ENCODE results near the gene MRPL33. TPM values are rescaled to one million over a fixed set of nuclear protein-coding genes. Genes with fewer than 3 reads are reported as not detected.
"Not testable (repeated sequence)": the region's sequence is repeated elsewhere in the genome, so short reads cannot be mapped to it uniquely, and the experiment has no call there.

Gene MRPL33
- total and polyA plus RNA-seq, 3 experiments from 2014 or later = 85.8 to 251 (median 90.0) TPM

DNA sequence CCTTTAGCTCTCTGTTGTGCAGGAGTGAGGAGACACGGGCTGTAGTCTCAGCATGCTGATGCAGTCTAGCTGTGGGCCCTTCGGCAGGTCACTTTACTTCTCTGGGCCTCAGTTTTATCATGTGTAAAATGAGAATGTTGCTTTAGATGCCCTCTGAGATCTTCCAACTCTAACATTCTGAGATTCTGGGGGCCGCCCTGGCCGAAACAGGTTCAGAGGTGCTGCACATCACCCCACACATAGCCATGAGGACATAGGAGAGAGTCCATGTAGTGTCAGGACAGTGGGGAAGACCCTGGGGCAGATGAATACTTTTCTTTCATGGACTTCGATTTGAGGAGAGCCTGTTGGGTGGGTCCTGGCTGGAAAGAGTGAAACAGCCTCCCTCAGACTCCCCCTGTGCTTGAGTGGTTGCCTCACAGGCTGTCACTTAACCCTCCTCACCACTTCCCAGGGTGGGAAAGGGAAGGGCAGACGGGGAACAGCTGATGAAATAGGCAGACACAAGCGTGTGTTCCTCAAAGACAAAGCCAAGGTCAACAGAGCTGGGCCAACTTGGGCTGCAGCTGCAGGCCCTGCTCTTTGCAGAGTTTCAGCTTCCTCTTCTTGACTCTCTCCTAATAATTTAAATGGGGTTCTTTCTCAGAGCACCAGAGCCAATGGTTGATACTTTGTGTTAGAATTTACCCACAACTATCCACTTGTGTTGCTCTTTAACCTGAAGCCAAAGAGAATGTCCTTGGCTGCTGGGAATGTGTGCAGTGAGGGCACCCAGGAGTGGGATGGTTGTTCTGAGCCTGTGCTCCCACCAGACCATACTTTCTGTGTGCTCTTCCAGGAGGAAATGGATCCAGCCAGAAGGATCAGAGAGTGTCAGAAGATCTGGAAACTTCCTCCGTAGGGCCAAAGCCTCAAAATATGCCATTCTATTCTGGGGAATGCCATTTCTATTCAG lies 14.7 kb upstream of the MRPL33 start:
- no peaks in the 10 kb centered on the region for H3K36me3 ChIP-seq (ENCODE audit: insufficient read depth, low read length)
- no peaks in the 10 kb centered on the region for H3K9me3 ChIP-seq (ENCODE audit: low read length)
- no peak overlapping the region for H3K4me3 ChIP-seq (ENCODE audit: low read length)
- Mint-ChIP-seq H3K36me3 (no peaks in the 10 kb centered on the region), H3K27ac (no peak overlapping the region), H3K4me1 (no peaks in the 10 kb centered on the region), H3K9me3 (no peaks in the 10 kb centered on the region), H3K27me3 (peaks cover 4 to 22% of the 10 kb centered on the region in 2 donors), H3K4me3 (no peak overlapping the region)
- CTCF ChIA-PET = no interaction called here
- POLR2A ChIA-PET = no interaction called here
- H3K4me1 ChIP-seq (ENCODE audit: insufficient read depth, low read length) = no peaks in the 10 kb centered on the region
- no peak overlapping the region for H3K27ac ChIP-seq (ENCODE audit: low read depth, low read length)
- H3K27me3 ChIP-seq (ENCODE audit: insufficient read depth, low read length, poor library complexity, severe bottlenecking) = no peaks in the 10 kb centered on the region
- DNase-seq = no peak

GRCh38 chr2:27762951-27763906 lies 8.3 kb upstream of the MRPL33 start:
- Histone ChIP-seq H3K4me3 (ENCODE audit: low read length) (no peak overlapping the region), H3K27me3 (ENCODE audit: insufficient read depth, low read length, poor library complexity, severe bottlenecking) (no peaks in the 10 kb centered on the region), H3K27ac (ENCODE audit: low read depth, low read length) (no peak overlapping the region), H3K36me3 (ENCODE audit: insufficient read depth, low read length) (no peaks in the 10 kb centered on the region), H3K9me3 (ENCODE audit: low read length) (no peaks in the 10 kb centered on the region), H3K4me1 (ENCODE audit: insufficient read depth, low read length) (peaks cover 5% of the 10 kb centered on the region)
- ChIA-PET POLR2A (no interaction called here), CTCF (no interaction called here)
- peaks cover 2 to 7% of the 10 kb centered on the region in 2 donors for H3K27me3 Mint-ChIP-seq
- peak overlapping the region in 1 of 8 donors; percentile 33 for H3K27ac Mint-ChIP-seq
- DNase-seq = no peak
- no peaks in the 10 kb centered on the region for H3K36me3 Mint-ChIP-seq
- no peaks in the 10 kb centered on the region for H3K9me3 Mint-ChIP-seq
- peaks cover 12 to 13% (median 12%) of the 10 kb centered on the region in 3 donors for H3K4me1 Mint-ChIP-seq
- H3K4me3 Mint-ChIP-seq = peak overlapping the region in 1 of 7 donors; percentile 25

- peak overlapping the region in 1 of 8 donors; percentile 33 for H3K27ac Mint-ChIP-seq
- H3K27me3 Mint-ChIP-seq = peaks cover 2 to 7% of the 10 kb centered on the region in 2 donors
- H3K9me3 ChIP-seq (ENCODE audit: low read length) = no peaks in the 10 kb centered on the region
- no peaks in the 10 kb centered on the region for H3K36me3 Mint-ChIP-seq
- POLR2A ChIA-PET = no interaction called here
- H3K9me3 Mint-ChIP-seq = no peaks in the 10 kb centered on the region
- H3K4me1 Mint-ChIP-seq = peaks cover 12 to 13% (median 12%) of the 10 kb centered on the region in 3 donors
- H3K4me1 ChIP-seq (ENCODE audit: insufficient read depth, low read length) = peaks cover 5% of the 10 kb centered on the region
- no peaks in the 10 kb centered on the region for H3K27me3 ChIP-seq (ENCODE audit: insufficient read depth, low read length, poor library complexity, severe bottlenecking)
- H3K4me3 Mint-ChIP-seq = peak overlapping the region in 1 of 7 donors; percentile 25
- CTCF ChIA-PET = no interaction called here
- DNase-seq = no peak
- H3K27ac ChIP-seq (ENCODE audit: low read depth, low read length) = no peak overlapping the region
- H3K4me3 ChIP-seq (ENCODE audit: low read length) = no peak overlapping the region
- H3K36me3 ChIP-seq (ENCODE audit: insufficient read depth, low read length) = no peaks in the 10 kb centered on the region
These were observed 7.6 kb upstream of the MRPL33 start for GRCh38 chr2:27763907-27764267.

DNA sequence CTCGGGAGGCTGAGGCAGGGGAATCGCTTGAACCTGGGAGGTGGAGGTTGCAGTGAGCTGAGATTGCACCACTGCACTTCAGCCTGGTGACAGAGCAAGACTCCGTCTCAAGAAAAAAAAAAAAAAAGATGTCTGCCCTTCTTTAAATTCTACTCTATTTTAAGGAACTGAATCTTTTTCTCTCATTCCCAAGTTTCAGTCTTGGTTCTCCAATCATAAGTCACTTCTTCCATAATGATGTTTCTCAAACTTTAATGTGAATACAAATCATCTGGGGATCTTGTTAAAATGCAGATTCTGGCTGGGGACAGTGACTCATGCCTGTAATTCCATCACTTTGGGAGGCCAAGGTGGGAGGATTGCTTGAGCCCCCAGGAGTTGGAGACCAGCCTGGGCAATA lies 7.0 kb upstream of the MRPL33 start:
- H3K36me3 ChIP-seq (ENCODE audit: insufficient read depth, low read length); H3K27ac Mint-ChIP-seq; H3K9me3 Mint-ChIP-seq; H3K4me3 ChIP-seq (ENCODE audit: low read length); H3K27ac ChIP-seq (ENCODE audit: low read depth, low read length); H3K36me3 Mint-ChIP-seq; H3K4me1 ChIP-seq (ENCODE audit: insufficient read depth, low read length); POLR2A ChIA-PET; DNase-seq; H3K27me3 ChIP-seq (ENCODE audit: insufficient read depth, low read length, poor library complexity, severe bottlenecking); H3K27me3 Mint-ChIP-seq; H3K9me3 ChIP-seq (ENCODE audit: low read length): not testable (repeated sequence)
- Mint-ChIP-seq H3K4me3 (peak overlapping the region in 1 of 7 donors; percentile 32), H3K4me1 (peaks cover 12 to 13% (median 12%) of the 10 kb centered on the region in 3 donors)
- CTCF ChIA-PET = interaction anchor here (1.2 kb wide), 1 partner anchor 10 kb away, joined by 4 read pairs; no protein-coding TSS in a partner anchor

GRCh38 chr2:27765621-27766286 lies 5.8 kb upstream of the MRPL33 start:
- Histone ChIP-seq H3K4me1 (ENCODE audit: insufficient read depth, low read length) (peaks cover 5% of the 10 kb centered on the region), H3K9me3 (ENCODE audit: low read length) (no peaks in the 10 kb centered on the region), H3K36me3 (ENCODE audit: insufficient read depth, low read length) (no peaks in the 10 kb centered on the region), H3K27me3 (ENCODE audit: insufficient read depth, low read length, poor library complexity, severe bottlenecking) (no peaks in the 10 kb centered on the region), H3K4me3 (ENCODE audit: low read length) (peak overlapping the region; percentile 41), H3K27ac (ENCODE audit: low read depth, low read length) (no peak overlapping the region)
- no peaks in the 10 kb centered on the region for H3K9me3 Mint-ChIP-seq
- DNase-seq = peak; percentile 36 to 67 (median 51)
- ChIA-PET CTCF (interaction anchor here (1.2 kb wide), 1 partner anchor 12 kb away, joined by 4 read pairs; no protein-coding TSS in a partner anchor), POLR2A (no interaction called here)
- peak overlapping the region in 7 of 8 donors; percentile 29 to 93 (median 70) for H3K27ac Mint-ChIP-seq
- peaks cover 13 to 17% (median 13%) of the 10 kb centered on the region in 3 donors for H3K4me1 Mint-ChIP-seq
- H3K36me3 Mint-ChIP-seq = no peaks in the 10 kb centered on the region
- H3K4me3 Mint-ChIP-seq = peak overlapping the region; percentile 46 to 77 (median 68)
- H3K27me3 Mint-ChIP-seq = peaks cover 2 to 7% of the 10 kb centered on the region in 2 donors

- CTCF ChIA-PET = no interaction called here
- H3K36me3 ChIP-seq (ENCODE audit: insufficient read depth, low read length) = no peaks in the 10 kb centered on the region
- no peak overlapping the region for H3K4me3 ChIP-seq (ENCODE audit: low read length)
- Mint-ChIP-seq H3K27ac (peak overlapping the region in 7 of 8 donors; percentile 29 to 93 (median 70)), H3K4me1 (peaks cover 18 to 21% (median 18%) of the 10 kb centered on the region in 3 donors), H3K36me3 (peaks cover 0 to 3% (median 0%) of the 10 kb centered on the region in 3 donors), H3K27me3 (peaks cover 3 to 7% of the 10 kb centered on the region in 2 donors), H3K9me3 (no peaks in the 10 kb centered on the region), H3K4me3 (peak overlapping the region; percentile 46 to 77 (median 68))
- POLR2A ChIA-PET = no interaction called here
- no peak for DNase-seq
- H3K4me1 ChIP-seq (ENCODE audit: insufficient read depth, low read length) = peaks cover 11% of the 10 kb centered on the region
- H3K27ac ChIP-seq (ENCODE audit: low read depth, low read length) = no peak overlapping the region
- H3K27me3 ChIP-seq (ENCODE audit: insufficient read depth, low read length, poor library complexity, severe bottlenecking) = no peaks in the 10 kb centered on the region
- no peaks in the 10 kb centered on the region for H3K9me3 ChIP-seq (ENCODE audit: low read length)
These were observed 5.2 kb upstream of the MRPL33 start for GRCh38 chr2:27766287-27766661.

DNA sequence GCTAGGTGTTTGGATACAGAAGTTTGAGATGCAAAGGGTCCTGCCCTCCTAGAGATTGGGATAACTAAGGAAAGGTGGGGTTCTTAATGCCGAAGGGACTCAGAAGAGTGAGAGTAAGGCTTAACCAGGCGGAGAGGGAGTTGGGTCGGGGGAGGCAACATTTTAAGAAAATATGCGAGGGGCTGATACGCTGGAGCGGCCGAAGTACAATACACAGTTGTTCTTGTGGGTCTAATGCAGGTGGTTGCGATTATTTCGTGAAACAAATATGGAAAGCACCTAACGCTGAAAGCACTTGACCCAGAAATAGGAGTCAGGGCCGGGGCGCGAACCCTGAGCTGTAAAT lies 344 bp upstream of the MRPL33 start:
- Mint-ChIP-seq H3K9me3 (no peaks in the 10 kb centered on the region), H3K27ac (peak overlapping the region; percentile 92 to 100 (median 100)), H3K4me1 (peaks cover 47 to 55% (median 54%) of the 10 kb centered on the region in 3 donors), H3K4me3 (peak overlapping the region; percentile 99 to 100 (median 100)), H3K27me3 (peaks cover 0 to 3% of the 10 kb centered on the region in 2 donors), H3K36me3 (peaks cover 0 to 39% (median 5%) of the 10 kb centered on the region in 3 donors)
- no peak for DNase-seq
- ChIA-PET CTCF (no interaction called here), POLR2A (no interaction called here)
- Histone ChIP-seq H3K4me3 (ENCODE audit: low read length) (peak overlapping the region; percentile 94), H3K27ac (ENCODE audit: low read depth, low read length) (peak overlapping the region; percentile 96), H3K4me1 (ENCODE audit: insufficient read depth, low read length) (peaks cover 28% of the 10 kb centered on the region), H3K27me3 (ENCODE audit: insufficient read depth, low read length, poor library complexity, severe bottlenecking) (no peaks in the 10 kb centered on the region), H3K9me3 (ENCODE audit: low read length) (no peaks in the 10 kb centered on the region), H3K36me3 (ENCODE audit: insufficient read depth, low read length) (peaks cover 10% of the 10 kb centered on the region)
